GM18873 (cell line): ENCODE data around the gene FCGR2B.
"Not testable (repeated sequence)": the region's sequence is repeated elsewhere in the genome, so short reads cannot be mapped to it uniquely, and the experiment has no call there.

Experiments used
- ATAC-seq: cut with Tn5 transposase; IDR thresholded peaks from one replicate; pipeline ENCODE4 v1.9.1; 2021; ENCODE audit warnings: mild to moderate bottlenecking, moderate library complexity, moderate number of reproducible peaks; ENCODE audit not compliant: unreplicated experiment, low FRiP score

FCGR2B gene

GRCh38 chr1:161698302-161698701 is 35.4 kb downstream of the FCGR2B start:
- not testable (repeated sequence) for ATAC-seq

GRCh38 chr1:161702250-161702649 is 39.3 kb downstream of the FCGR2B start:
- ATAC-seq: no peak

GRCh38 chr1:161705537-161705936 is 42.6 kb downstream of the FCGR2B start:
- ATAC-seq: no peak

- no peak for ATAC-seq
Observed at GRCh38 chr1:161706113-161706481, 43.2 kb downstream of the FCGR2B start.

GRCh38 chr1:161706482-161707347 is 43.8 kb downstream of the FCGR2B start, which contains the start of gene FCRLA:
Gene FCRLA, plus strand, starts transcription at chr1:161707229. Its CDS starts 36 bp downstream, at chr1:161707265.
- peak; percentile 45 for ATAC-seq

GRCh38 chr1:161707503-161707902 is 44.6 kb downstream of the FCGR2B start:
- no peak for ATAC-seq

GRCh38 chr1:161709373-161709772 is 46.4 kb downstream of the FCGR2B start:
- ATAC-seq: no peak

GRCh38 chr1:161710560-161710959 is 47.6 kb downstream of the FCGR2B start:
- ATAC-seq: no peak

- ATAC-seq: peak; percentile 47
Observed at GRCh38 chr1:161718559-161719324, 55.8 kb downstream of the FCGR2B start.

GRCh38 chr1:161719325-161719611 is 56.3 kb downstream of the FCGR2B start:
- ATAC-seq: peak; percentile 26

- no peak for ATAC-seq
Observed at GRCh38 chr1:161720422-161720821, 57.5 kb downstream of the FCGR2B start.

- ATAC-seq: no peak
Observed at GRCh38 chr1:161720956-161721737, 58.2 kb downstream of the FCGR2B start, which contains the start of gene FCRLB. Gene FCRLB, plus strand, starts transcription at chr1:161721544. Its CDS starts 1,129 bp downstream, at chr1:161722673.

GRCh38 chr1:161721738-161722343 is 58.9 kb downstream of the FCGR2B start:
- ATAC-seq: no peak

- no peak for ATAC-seq
Observed at GRCh38 chr1:161722406-161722805, 59.5 kb downstream of the FCGR2B start.

GRCh38 chr1:161723459-161724141 is 60.7 kb downstream of the FCGR2B start:
- ATAC-seq: no peak

- not testable (repeated sequence) for ATAC-seq
Observed at GRCh38 chr1:161725258-161725907, 62.4 kb downstream of the FCGR2B start.

GRCh38 chr1:161725908-161726472 is 63.0 kb downstream of the FCGR2B start:
- peak; percentile 24 for ATAC-seq

GRCh38 chr1:161726473-161727255 is 63.7 kb downstream of the FCGR2B start:
- peak; percentile 37 for ATAC-seq
